ENCODE data around the gene FAAP20. TPM values are rescaled to one million over a fixed set of nuclear protein-coding genes. Genes with fewer than 3 reads are reported as not detected.

FAAP20 gene
- total and polyA plus RNA-seq, 2 experiments from 2014 or later = 79.1 to 167 TPM

- no peak for DNase-seq (ENCODE audit: low spot score)
- H3K36me3 Mint-ChIP-seq (ENCODE audit: low read depth) = peaks cover 31% of the 10 kb centered on the region
- Histone ChIP-seq H3K27ac (ENCODE audit: low read depth) (no peak overlapping the region), H3K36me3 (ENCODE audit: insufficient read depth) (no peaks in the 10 kb centered on the region), H3K9me2 (ENCODE audit: insufficient read depth) (no peaks in the 10 kb centered on the region), H2AFZ (no peak overlapping the region), H3F3A (replicated peaks; ENCODE audit: low read depth) (peaks cover 6% of the 10 kb centered on the region; the same call in 1 of the 2 replicates), H3K4me1 (ENCODE audit: insufficient read depth) (no peaks in the 10 kb centered on the region), H3K79me2 (replicated peaks; ENCODE audit: insufficient read depth) (no peaks in the 10 kb centered on the region), H4K20me1 (replicated peaks; ENCODE audit: insufficient read depth) (no peaks in the 10 kb centered on the region; the same call in 1 of the 2 replicates), H3K27me3 (ENCODE audit: insufficient read depth) (no peaks in the 10 kb centered on the region), H3K4me3 (no peak overlapping the region), H3K4me2 (no peak overlapping the region)
- H3K27ac Mint-ChIP-seq = no peak overlapping the region
- peaks cover 19% of the 10 kb centered on the region for H3K27me3 Mint-ChIP-seq (ENCODE audit: insufficient read depth, low read depth, poor library complexity)
- no peak for ATAC-seq
- no peak overlapping the region for H3K4me3 Mint-ChIP-seq
- H3K9me3 Mint-ChIP-seq = no peaks in the 10 kb centered on the region
- TF ChIP-seq POLR2AphosphoS5 (IDR thresholded peaks at IDR 0.05; ENCODE audit: low read depth) = no peak
- TF ChIP-seq ZNF331 (CRISPR knock-in tag; IDR thresholded peaks at IDR 0.05; ENCODE audit: low read depth) = no peak
- TF ChIP-seq, protein P1, sequence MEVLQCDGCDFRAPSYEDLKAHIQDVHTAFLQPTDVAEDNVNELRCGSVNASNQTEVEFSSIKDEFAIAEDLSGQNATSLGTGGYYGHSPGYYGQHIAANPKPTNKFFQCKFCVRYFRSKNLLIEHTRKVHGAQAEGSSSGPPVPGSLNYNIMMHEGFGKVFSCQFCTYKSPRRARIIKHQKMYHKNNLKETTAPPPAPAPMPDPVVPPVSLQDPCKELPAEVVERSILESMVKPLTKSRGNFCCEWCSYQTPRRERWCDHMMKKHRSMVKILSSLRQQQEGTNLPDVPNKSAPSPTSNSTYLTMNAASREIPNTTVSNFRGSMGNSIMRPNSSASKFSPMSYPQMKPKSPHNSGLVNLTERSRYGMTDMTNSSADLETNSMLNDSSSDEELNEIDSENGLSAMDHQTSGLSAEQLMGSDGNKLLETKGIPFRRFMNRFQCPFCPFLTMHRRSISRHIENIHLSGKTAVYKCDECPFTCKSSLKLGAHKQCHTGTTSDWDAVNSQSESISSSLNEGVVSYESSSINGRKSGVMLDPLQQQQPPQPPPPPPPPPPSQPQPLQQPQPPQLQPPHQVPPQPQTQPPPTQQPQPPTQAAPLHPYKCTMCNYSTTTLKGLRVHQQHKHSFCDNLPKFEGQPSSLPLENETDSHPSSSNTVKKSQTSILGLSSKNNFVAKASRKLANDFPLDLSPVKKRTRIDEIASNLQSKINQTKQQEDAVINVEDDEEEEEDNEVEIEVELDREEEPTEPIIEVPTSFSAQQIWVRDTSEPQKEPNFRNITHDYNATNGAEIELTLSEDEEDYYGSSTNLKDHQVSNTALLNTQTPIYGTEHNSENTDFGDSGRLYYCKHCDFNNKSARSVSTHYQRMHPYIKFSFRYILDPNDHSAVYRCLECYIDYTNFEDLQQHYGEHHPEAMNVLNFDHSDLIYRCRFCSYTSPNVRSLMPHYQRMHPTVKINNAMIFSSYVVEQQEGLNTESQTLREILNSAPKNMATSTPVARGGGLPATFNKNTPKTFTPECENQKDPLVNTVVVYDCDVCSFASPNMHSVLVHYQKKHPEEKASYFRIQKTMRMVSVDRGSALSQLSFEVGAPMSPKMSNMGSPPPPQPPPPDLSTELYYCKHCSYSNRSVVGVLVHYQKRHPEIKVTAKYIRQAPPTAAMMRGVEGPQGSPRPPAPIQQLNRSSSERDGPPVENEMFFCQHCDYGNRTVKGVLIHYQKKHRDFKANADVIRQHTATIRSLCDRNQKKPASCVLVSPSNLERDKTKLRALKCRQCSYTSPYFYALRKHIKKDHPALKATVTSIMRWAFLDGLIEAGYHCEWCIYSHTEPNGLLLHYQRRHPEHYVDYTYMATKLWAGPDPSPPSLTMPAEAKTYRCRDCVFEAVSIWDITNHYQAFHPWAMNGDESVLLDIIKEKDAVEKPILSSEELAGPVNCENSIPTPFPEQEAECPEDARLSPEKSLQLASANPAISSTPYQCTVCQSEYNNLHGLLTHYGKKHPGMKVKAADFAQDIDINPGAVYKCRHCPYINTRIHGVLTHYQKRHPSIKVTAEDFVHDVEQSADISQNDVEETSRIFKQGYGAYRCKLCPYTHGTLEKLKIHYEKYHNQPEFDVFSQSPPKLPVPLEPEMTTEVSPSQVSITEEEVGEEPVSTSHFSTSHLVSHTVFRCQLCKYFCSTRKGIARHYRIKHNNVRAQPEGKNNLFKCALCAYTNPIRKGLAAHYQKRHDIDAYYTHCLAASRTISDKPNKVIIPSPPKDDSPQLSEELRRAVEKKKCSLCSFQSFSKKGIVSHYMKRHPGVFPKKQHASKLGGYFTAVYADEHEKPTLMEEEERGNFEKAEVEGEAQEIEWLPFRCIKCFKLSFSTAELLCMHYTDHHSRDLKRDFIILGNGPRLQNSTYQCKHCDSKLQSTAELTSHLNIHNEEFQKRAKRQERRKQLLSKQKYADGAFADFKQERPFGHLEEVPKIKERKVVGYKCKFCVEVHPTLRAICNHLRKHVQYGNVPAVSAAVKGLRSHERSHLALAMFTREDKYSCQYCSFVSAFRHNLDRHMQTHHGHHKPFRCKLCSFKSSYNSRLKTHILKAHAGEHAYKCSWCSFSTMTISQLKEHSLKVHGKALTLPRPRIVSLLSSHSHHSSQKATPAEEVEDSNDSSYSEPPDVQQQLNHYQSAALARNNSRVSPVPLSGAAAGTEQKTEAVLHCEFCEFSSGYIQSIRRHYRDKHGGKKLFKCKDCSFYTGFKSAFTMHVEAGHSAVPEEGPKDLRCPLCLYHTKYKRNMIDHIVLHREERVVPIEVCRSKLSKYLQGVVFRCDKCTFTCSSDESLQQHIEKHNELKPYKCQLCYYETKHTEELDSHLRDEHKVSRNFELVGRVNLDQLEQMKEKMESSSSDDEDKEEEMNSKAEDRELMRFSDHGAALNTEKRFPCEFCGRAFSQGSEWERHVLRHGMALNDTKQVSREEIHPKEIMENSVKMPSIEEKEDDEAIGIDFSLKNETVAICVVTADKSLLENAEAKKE (CRISPR knock-in tag; IDR thresholded peaks at IDR 0.05) = no peak
- TF ChIP-seq NANOG (IDR thresholded peaks at IDR 0.05; ENCODE audit: borderline replicate concordance) = no peak
- TF ChIP-seq CREB1 (CRISPR knock-in tag; IDR thresholded peaks at IDR 0.05; ENCODE audit: low read depth) = no peak
- TF ChIP-seq EZH2 (IDR thresholded peaks at IDR 0.05; ENCODE audit: low read depth, unreplicated experiment) = no peak
- no peak for TF ChIP-seq STAT1 (IDR thresholded peaks at IDR 0.05; ENCODE audit: unreplicated experiment)
- no peak for TF ChIP-seq REST (IDR thresholded peaks at IDR 0.05; ENCODE audit: unreplicated experiment)
- TF ChIP-seq EZH2phosphoT487 (IDR thresholded peaks at IDR 0.05; ENCODE audit: unreplicated experiment) = no peak
- TF ChIP-seq ZNF114 (CRISPR knock-in tag; IDR thresholded peaks at IDR 0.05) = no peak
- H3K4me1 Mint-ChIP-seq = peaks cover 4% of the 10 kb centered on the region
Observed at GRCh38 chr1:2176615-2177014, 18.0 kb downstream of the FAAP20 start.
